ENCODE results near the gene FAM170B.
A peak's percentile ranks its signal among the peaks of the same experiment; 100 is the strongest.

Gene FAM170B

DNA sequence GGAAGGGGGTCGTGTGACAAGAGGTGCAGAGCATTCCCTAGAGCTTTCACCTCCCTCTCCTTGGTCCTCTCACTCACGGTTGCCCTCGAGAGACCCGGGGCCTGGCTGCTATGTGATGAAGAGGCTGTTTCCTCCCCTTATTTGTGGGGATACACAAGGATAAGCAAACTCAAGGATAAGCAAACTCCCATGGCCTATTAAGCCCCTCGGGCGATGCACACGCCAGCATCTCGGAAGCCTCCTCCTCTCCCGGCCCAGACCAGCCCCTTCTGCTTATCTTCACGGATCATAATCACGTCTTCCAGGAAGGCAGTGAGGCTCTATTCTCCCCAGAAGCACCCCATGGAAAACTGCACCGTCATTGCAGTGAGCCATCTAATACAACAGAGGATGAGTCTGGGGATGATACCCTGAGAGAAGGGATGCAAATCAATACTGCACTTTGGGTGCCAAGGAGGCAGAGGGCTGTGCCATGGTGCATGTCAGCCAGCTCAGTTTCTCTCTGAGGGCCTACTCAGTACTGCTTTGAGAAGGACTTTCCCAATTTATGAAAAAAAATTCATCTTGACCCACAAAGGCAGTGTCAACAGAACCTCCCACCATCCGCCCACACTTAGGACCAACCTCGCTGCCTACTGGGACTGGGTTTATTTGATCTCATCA, 32.1 kb upstream of the FAM170B start:
- H3K9me2 ChIP-seq (replicated peaks; ENCODE audit: low read depth, low read length): no peaks in the 10 kb centered on the region
- H3F3A ChIP-seq (ENCODE audit: low read depth): no peaks in the 10 kb centered on the region
- no peak overlapping the region for H2AFZ ChIP-seq (ENCODE audit: low read length)
- no peak overlapping the region for H3K4me3 ChIP-seq (ENCODE audit: low read length, poor library complexity, severe bottlenecking)
- no peaks in the 10 kb centered on the region for H3K4me1 ChIP-seq (ENCODE audit: insufficient read depth, low read length, poor library complexity, severe bottlenecking)
- no peaks in the 10 kb centered on the region for H4K20me1 ChIP-seq (ENCODE audit: insufficient read depth, low read length, poor library complexity, severe bottlenecking)
- TF ChIP-seq EZH2phosphoT487 (IDR thresholded peaks at IDR 0.05; ENCODE audit: borderline replicate concordance): no peak
- TF ChIP-seq CTCF (conservative IDR thresholded peaks at IDR 0.05; ENCODE audit: low read length): no peak
- H3K9me3 ChIP-seq (ENCODE audit: insufficient read depth, low read depth, low read length): no peaks in the 10 kb centered on the region
- no peaks in the 10 kb centered on the region for H3K36me3 ChIP-seq (ENCODE audit: insufficient read depth, low read length)
- H3K4me2 ChIP-seq (ENCODE audit: low read depth, low read length, poor library complexity, severe bottlenecking): no peak overlapping the region
- H3K79me2 ChIP-seq (ENCODE audit: insufficient read depth, low read length): no peaks in the 10 kb centered on the region
- H3K27me3 ChIP-seq (ENCODE audit: insufficient read depth, low read length, poor library complexity, severe bottlenecking): no peaks in the 10 kb centered on the region
- H3K9ac ChIP-seq (ENCODE audit: low read depth, low read length, poor library complexity, severe bottlenecking): no peak overlapping the region

GRCh38 chr10:49165259-49165658, 31.4 kb upstream of the FAM170B start:
- no peaks in the 10 kb centered on the region for H3K27me3 ChIP-seq (ENCODE audit: insufficient read depth, low read length, poor library complexity, severe bottlenecking)
- no peaks in the 10 kb centered on the region for H4K20me1 ChIP-seq (ENCODE audit: insufficient read depth, low read length, poor library complexity, severe bottlenecking)
- no peak for TF ChIP-seq CTCF (conservative IDR thresholded peaks at IDR 0.05; ENCODE audit: low read length)
- no peaks in the 10 kb centered on the region for H3K9me3 ChIP-seq (ENCODE audit: insufficient read depth, low read depth, low read length)
- H3K4me2 ChIP-seq (ENCODE audit: low read depth, low read length, poor library complexity, severe bottlenecking): no peak overlapping the region
- no peaks in the 10 kb centered on the region for H3F3A ChIP-seq (ENCODE audit: low read depth)
- no peaks in the 10 kb centered on the region for H3K4me1 ChIP-seq (ENCODE audit: insufficient read depth, low read length, poor library complexity, severe bottlenecking)
- no peaks in the 10 kb centered on the region for H3K79me2 ChIP-seq (ENCODE audit: insufficient read depth, low read length)
- no peak overlapping the region for H3K9ac ChIP-seq (ENCODE audit: low read depth, low read length, poor library complexity, severe bottlenecking)
- H2AFZ ChIP-seq (ENCODE audit: low read length): no peak overlapping the region
- H3K9me2 ChIP-seq (replicated peaks; ENCODE audit: low read depth, low read length): no peaks in the 10 kb centered on the region
- no peak overlapping the region for H3K4me3 ChIP-seq (ENCODE audit: low read length, poor library complexity, severe bottlenecking)
- H3K36me3 ChIP-seq (ENCODE audit: insufficient read depth, low read length): no peaks in the 10 kb centered on the region

- H4K20me1 ChIP-seq (ENCODE audit: insufficient read depth, low read length, poor library complexity, severe bottlenecking): no peaks in the 10 kb centered on the region
- H3K36me3 ChIP-seq (ENCODE audit: insufficient read depth, low read length): no peaks in the 10 kb centered on the region
- H3K9me2 ChIP-seq (replicated peaks; ENCODE audit: low read depth, low read length): no peaks in the 10 kb centered on the region
- no peaks in the 10 kb centered on the region for H3K27me3 ChIP-seq (ENCODE audit: insufficient read depth, low read length, poor library complexity, severe bottlenecking)
- H3K4me1 ChIP-seq (ENCODE audit: insufficient read depth, low read length, poor library complexity, severe bottlenecking): no peaks in the 10 kb centered on the region
- no peak for TF ChIP-seq EZH2phosphoT487 (IDR thresholded peaks at IDR 0.05; ENCODE audit: borderline replicate concordance)
- peak; percentile 92 for TF ChIP-seq CTCF (conservative IDR thresholded peaks at IDR 0.05; ENCODE audit: low read length)
- no peak overlapping the region for H3K4me3 ChIP-seq (ENCODE audit: low read length, poor library complexity, severe bottlenecking)
- no peaks in the 10 kb centered on the region for H3K9me3 ChIP-seq (ENCODE audit: insufficient read depth, low read depth, low read length)
- H3K9ac ChIP-seq (ENCODE audit: low read depth, low read length, poor library complexity, severe bottlenecking): no peak overlapping the region
- no peaks in the 10 kb centered on the region for H3F3A ChIP-seq (ENCODE audit: low read depth)
- no peak overlapping the region for H2AFZ ChIP-seq (ENCODE audit: low read length)
- H3K79me2 ChIP-seq (ENCODE audit: insufficient read depth, low read length): no peaks in the 10 kb centered on the region
- no peak overlapping the region for H3K4me2 ChIP-seq (ENCODE audit: low read depth, low read length, poor library complexity, severe bottlenecking)
Observed at GRCh38 chr10:49164559-49165188, 30.9 kb upstream of the FAM170B start.

Data from Loucy (cell line).